Keratinocyte (primary cell): Measurements from ENCODE around the gene MXRA8.

Experiments used
- EZH2 ChIP-seq: IDR thresholded peaks from one replicate; pipeline ENCODE4 v1.6.1; 2012; ENCODE audit warnings: inconsistent platforms, mild to moderate bottlenecking, low read length, moderate library complexity
- TF ChIP-seq, protein P1 (sequence below), 3 experiments: IDR thresholded peaks in 1 of 3; conservative IDR thresholded peaks in 1 of 3; optimal IDR thresholded peaks in 1 of 3; 2 replicates in 2 of 3; 3 replicates in 1 of 3; pipeline versions ENCODE3 to v1.5.1; 2011; ENCODE audit warnings: low read length in 3 of 3, mild to moderate bottlenecking in 3 of 3, moderate library complexity in 2 of 3, control low read depth in 1 of 3, inconsistent platforms in 1 of 3; ENCODE audit not compliant: insufficient read depth in 2 of 3; ENCODE audit errors: extremely low read depth in 1 of 3

- TF ChIP-seq, protein P1, sequence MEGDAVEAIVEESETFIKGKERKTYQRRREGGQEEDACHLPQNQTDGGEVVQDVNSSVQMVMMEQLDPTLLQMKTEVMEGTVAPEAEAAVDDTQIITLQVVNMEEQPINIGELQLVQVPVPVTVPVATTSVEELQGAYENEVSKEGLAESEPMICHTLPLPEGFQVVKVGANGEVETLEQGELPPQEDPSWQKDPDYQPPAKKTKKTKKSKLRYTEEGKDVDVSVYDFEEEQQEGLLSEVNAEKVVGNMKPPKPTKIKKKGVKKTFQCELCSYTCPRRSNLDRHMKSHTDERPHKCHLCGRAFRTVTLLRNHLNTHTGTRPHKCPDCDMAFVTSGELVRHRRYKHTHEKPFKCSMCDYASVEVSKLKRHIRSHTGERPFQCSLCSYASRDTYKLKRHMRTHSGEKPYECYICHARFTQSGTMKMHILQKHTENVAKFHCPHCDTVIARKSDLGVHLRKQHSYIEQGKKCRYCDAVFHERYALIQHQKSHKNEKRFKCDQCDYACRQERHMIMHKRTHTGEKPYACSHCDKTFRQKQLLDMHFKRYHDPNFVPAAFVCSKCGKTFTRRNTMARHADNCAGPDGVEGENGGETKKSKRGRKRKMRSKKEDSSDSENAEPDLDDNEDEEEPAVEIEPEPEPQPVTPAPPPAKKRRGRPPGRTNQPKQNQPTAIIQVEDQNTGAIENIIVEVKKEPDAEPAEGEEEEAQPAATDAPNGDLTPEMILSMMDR (optimal IDR thresholded peaks at IDR 0.05 in 1 of 3, IDR thresholded peaks at IDR 0.05 in 1 of 3, conservative IDR thresholded peaks at IDR 0.05 in 1 of 3; ENCODE audit: extremely low read depth in 1 of 3, insufficient read depth in 2 of 3, low read length in 3 of 3) = no peak
- no peak for TF ChIP-seq EZH2
These were observed 55.3 kb downstream of the MXRA8 start for GRCh38 chr1:1302951-1303509.
